ENCODE data around the gene SYNPR.

DNA sequence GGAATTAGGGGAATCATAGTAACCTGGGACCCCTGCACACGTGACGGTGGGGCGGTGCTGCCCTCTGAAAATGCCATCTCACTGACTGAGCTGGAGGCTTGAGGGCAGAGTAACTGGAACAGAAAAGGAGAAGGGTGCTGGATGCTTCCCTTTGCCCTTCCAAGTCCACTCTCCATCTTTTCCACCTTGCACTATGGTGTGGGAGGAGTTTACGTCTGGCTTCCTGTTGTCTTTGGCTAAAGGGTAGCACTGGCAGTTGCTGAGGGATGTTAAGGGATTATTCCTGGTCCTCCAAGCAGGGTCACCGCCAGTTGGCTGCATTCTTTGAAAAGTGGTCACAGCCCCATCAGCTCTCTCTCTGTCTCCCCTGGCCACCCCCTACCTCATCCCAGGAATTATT lies 245.0 kb downstream of the SYNPR start:
- TF ChIP-seq POLR2A (IDR thresholded peaks at IDR 0.05; ENCODE audit: low read length) (no peak), GATA1 (IDR thresholded peaks at IDR 0.05; ENCODE audit: low read depth, low read length) (no peak)

All from erythroblast (primary cell).